WTC11 (cell line): Measurements from ENCODE around the gene UBE3C. TPM values are rescaled to one million over a fixed set of nuclear protein-coding genes. Genes with fewer than 3 reads are reported as not detected.
"Not testable (repeated sequence)": the region's sequence is repeated elsewhere in the genome, so short reads cannot be mapped to it uniquely, and the experiment has no call there.

Experiments
- ATAC-seq: fragments of 200-7000 bp; cut with Tn5 transposase; 2 replicates; pipeline ENCODE4 v1.10.0; 2021; ENCODE audit warnings: mild to moderate bottlenecking, moderate library complexity
- CTCF ChIA-PET: fragments of 300-600 bp; sonication (Branson Sonifier 250); formaldehyde crosslinking; loops from one replicate; lab custom pipeline; 2021; ENCODE audit warnings: antibody characterized with exemption; lab: Charles Lee
- POLR2A ChIA-PET: fragments of 350-600 bp; sonication (Branson Sonifier 250); formaldehyde crosslinking; loops from one replicate; lab custom pipeline; 2021; ENCODE audit warnings: antibody characterized with exemption; lab: Charles Lee
- DNase-seq: peaks from one replicate; pipeline ENCODE4 v3.0.0; 2021; ENCODE audit warnings: low spot score
- H3K27ac Mint-ChIP-seq: 2 replicates; pipeline ENCODE4 v1.8.0; 2021; ENCODE audit warnings: mixed read lengths
- H3K27me3 Mint-ChIP-seq: 2 replicates; pipeline ENCODE4 v1.8.0; 2021; ENCODE audit warnings: low read depth, mild to moderate bottlenecking, moderate library complexity, mixed read lengths
- H3K36me3 Mint-ChIP-seq: 2 replicates; pipeline ENCODE4 v1.8.0; 2021; ENCODE audit warnings: mixed read lengths
- H3K4me1 Mint-ChIP-seq: 2 replicates; pipeline ENCODE4 v1.8.0; 2022; ENCODE audit warnings: mixed read lengths
- H3K4me3 Mint-ChIP-seq: 2 replicates; pipeline ENCODE4 v1.8.0; 2021; ENCODE audit warnings: mild to moderate bottlenecking, moderate library complexity, mixed read lengths
- H3K9me3 Mint-ChIP-seq: 2 replicates; pipeline ENCODE4 v1.8.0; 2021; ENCODE audit warnings: mixed read lengths
- AFF4 ChIP-seq: sonication (generic); formaldehyde crosslinking; IDR thresholded peaks from 2 replicates; pipeline ENCODE4 v1.8.1; 2023; ENCODE audit warnings: mild to moderate bottlenecking, missing genetic modification reagents, borderline replicate concordance
- CREB1 ChIP-seq: sonication (generic); formaldehyde crosslinking; IDR thresholded peaks from 2 replicates; pipeline ENCODE4 v1.8.0; 2023; ENCODE audit warnings: mild to moderate bottlenecking, missing genetic modification reagents
- ELF4 ChIP-seq: sonication (generic); formaldehyde crosslinking; IDR thresholded peaks from 2 replicates; pipeline ENCODE4 v1.8.1; 2022; ENCODE audit warnings: low read depth, mild to moderate bottlenecking, moderate library complexity, missing genetic modification reagents
- ESRRA ChIP-seq: sonication (generic); formaldehyde crosslinking; IDR thresholded peaks from 2 replicates; pipeline ENCODE4 v1.8.1; 2022; ENCODE audit warnings: mild to moderate bottlenecking, missing genetic modification reagents, borderline replicate concordance
- GRHL2 ChIP-seq: fragments of 250-450 bp; sonication (Bioruptor Pico); IDR thresholded peaks from 2 replicates; pipeline ENCODE4 v1.8.0; 2022; ENCODE audit warnings: mild to moderate bottlenecking, moderate library complexity; ENCODE audit not compliant: insufficient replicate concordance, severe bottlenecking
- IRF2 ChIP-seq: sonication (generic); formaldehyde crosslinking; IDR thresholded peaks from 2 replicates; pipeline ENCODE4 v1.8.0; 2022; ENCODE audit warnings: low read depth, missing genetic modification reagents, borderline replicate concordance
- JAZF1 ChIP-seq: fragments of 250-450 bp; sonication (Bioruptor Pico); IDR thresholded peaks from 2 replicates; pipeline ENCODE4 v1.9.0; 2021; ENCODE audit warnings: moderate library complexity, mild to moderate bottlenecking, inconsistent platforms
- NR3C1 ChIP-seq: sonication (generic); formaldehyde crosslinking; conservative IDR thresholded peaks from 2 replicates; pipeline ENCODE4 v1.8.1; 2023; ENCODE audit warnings: low read depth, mild to moderate bottlenecking, missing genetic modification reagents
- PRDM15 ChIP-seq: sonication (generic); formaldehyde crosslinking; IDR thresholded peaks from 2 replicates; pipeline ENCODE4 v1.8.0; 2022; ENCODE audit warnings: missing genetic modification reagents
- PREB ChIP-seq: sonication (generic); formaldehyde crosslinking; IDR thresholded peaks from 2 replicates; pipeline ENCODE4 v1.8.1; 2022; ENCODE audit warnings: mild to moderate bottlenecking, missing genetic modification reagents, moderate library complexity, borderline replicate concordance
- PRRX2 ChIP-seq: fragments of 250-450 bp; sonication (Bioruptor Pico); IDR thresholded peaks from 2 replicates; pipeline ENCODE4 v1.8.0; 2021; ENCODE audit warnings: mild to moderate bottlenecking
- RELA ChIP-seq: sonication (generic); formaldehyde crosslinking; IDR thresholded peaks from 2 replicates; pipeline ENCODE4 v1.8.1; 2022; ENCODE audit warnings: missing genetic modification reagents, mild to moderate bottlenecking, borderline replicate concordance
- SP1 ChIP-seq: sonication (generic); formaldehyde crosslinking; conservative IDR thresholded peaks from 2 replicates; pipeline ENCODE4 v1.8.1; 2022; ENCODE audit warnings: missing genetic modification reagents
- USF1 ChIP-seq: sonication (generic); formaldehyde crosslinking; IDR thresholded peaks from 2 replicates; pipeline ENCODE4 v1.8.0; 2022; ENCODE audit warnings: mild to moderate bottlenecking, missing genetic modification reagents
- ZBTB21 ChIP-seq: sonication (generic); formaldehyde crosslinking; IDR thresholded peaks from 2 replicates; pipeline ENCODE4 v1.8.1; 2023; ENCODE audit warnings: mild to moderate bottlenecking, missing genetic modification reagents, borderline replicate concordance
- ZNF219 ChIP-seq: sonication (generic); formaldehyde crosslinking; IDR thresholded peaks from 2 replicates; pipeline ENCODE4 v1.8.0; 2023; ENCODE audit warnings: missing genetic modification reagents, mild to moderate bottlenecking, borderline replicate concordance
- ZNF396 ChIP-seq: fragments of 250-450 bp; sonication (Bioruptor Pico); IDR thresholded peaks from 2 replicates; pipeline ENCODE4 v1.8.0; 2021; ENCODE audit warnings: mild to moderate bottlenecking, moderate library complexity, borderline replicate concordance
- ZNF416 ChIP-seq: fragments of 250-450 bp; sonication (Bioruptor Pico); IDR thresholded peaks from 2 replicates; pipeline ENCODE4 v1.9.0; 2021; ENCODE audit warnings: mild to moderate bottlenecking, inconsistent platforms
- total RNA-seq: library from RNA; stranded (reverse); gene quantifications from 3 replicates; pipeline ENCODE4 v1.2.3, GENCODE V29; 2021
- TF ChIP-seq, protein P1 (sequence below): sonication (generic); formaldehyde crosslinking; IDR thresholded peaks from 2 replicates; pipeline ENCODE4 v1.8.1; 2023; ENCODE audit warnings: mild to moderate bottlenecking, missing genetic modification reagents, moderate library complexity

Gene UBE3C
- total RNA-seq, 1 experiment from 2014 or later: 59.7 TPM

GRCh38 chr7:157158400-157158799, 19.7 kb downstream of the UBE3C start:
- ATAC-seq: no peak

GRCh38 chr7:157159537-157159936, 20.8 kb downstream of the UBE3C start:
- DNase-seq, H3K9me3 Mint-ChIP-seq, POLR2A ChIA-PET, ATAC-seq, H3K4me3 Mint-ChIP-seq, H3K27me3 Mint-ChIP-seq, CTCF ChIA-PET: not testable (repeated sequence)
- Mint-ChIP-seq H3K27ac (0 out of 2 replicates have a peak overlapping the region, but pooled peaks have one; percentile 17), H3K36me3 (peaks cover 16% of the 10 kb centered on the region), H3K4me1 (peaks cover 28% of the 10 kb centered on the region)

More at GRCh38 chr7:157158400-157158799, 19.7 kb downstream of the UBE3C start:
- H3K4me3 Mint-ChIP-seq: no peak overlapping the region
- DNase-seq: no peak
- CTCF ChIA-PET: no interaction called here
- POLR2A ChIA-PET: no interaction called here
- H3K9me3 Mint-ChIP-seq: no peaks in the 10 kb centered on the region
- H3K36me3 Mint-ChIP-seq: peaks cover 7% of the 10 kb centered on the region
- peaks cover 37% of the 10 kb centered on the region for H3K4me1 Mint-ChIP-seq
- H3K27me3 Mint-ChIP-seq: no peaks in the 10 kb centered on the region
- TF ChIP-seq ZBTB21 (CRISPR knock-in tag): no peak
- TF ChIP-seq SP1 (CRISPR knock-in tag): no peak
- TF ChIP-seq PRRX2 (CRISPR knock-in tag): no peak
- TF ChIP-seq PREB: no peak
- no peak for TF ChIP-seq IRF2
- TF ChIP-seq ZNF219 (CRISPR knock-in tag): no peak
- no peak for TF ChIP-seq JAZF1 (CRISPR knock-in tag)
- TF ChIP-seq ELF4 (CRISPR knock-in tag): no peak
- TF ChIP-seq, protein P1, sequence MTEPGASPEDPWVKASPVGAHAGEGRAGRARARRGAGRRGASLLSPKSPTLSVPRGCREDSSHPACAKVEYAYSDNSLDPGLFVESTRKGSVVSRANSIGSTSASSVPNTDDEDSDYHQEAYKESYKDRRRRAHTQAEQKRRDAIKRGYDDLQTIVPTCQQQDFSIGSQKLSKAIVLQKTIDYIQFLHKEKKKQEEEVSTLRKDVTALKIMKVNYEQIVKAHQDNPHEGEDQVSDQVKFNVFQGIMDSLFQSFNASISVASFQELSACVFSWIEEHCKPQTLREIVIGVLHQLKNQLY (CRISPR knock-in tag): no peak
- peak overlapping the region; percentile 71; the same call in 1 of the 2 replicates for H3K27ac Mint-ChIP-seq

DNA sequence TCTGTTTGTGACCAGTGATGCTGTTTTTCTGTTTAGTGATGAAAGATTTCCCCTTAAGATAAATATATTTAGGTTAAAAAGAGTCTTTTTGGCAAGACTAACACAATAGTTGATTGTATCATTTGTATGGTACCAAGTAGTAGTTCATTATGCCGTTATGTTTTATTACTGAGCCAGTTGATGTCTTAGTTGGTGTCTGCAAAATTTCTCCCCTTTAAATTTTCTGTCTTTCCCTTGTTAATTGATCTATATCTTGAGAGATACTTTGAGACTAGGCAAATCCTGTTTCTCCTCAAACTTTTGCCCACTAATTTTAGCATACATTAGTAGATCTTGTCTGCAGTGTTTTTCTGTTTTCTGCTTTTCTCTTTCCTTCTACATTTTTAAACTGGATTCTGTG, 21.7 kb downstream of the UBE3C start:
- Mint-ChIP-seq H3K9me3 (no peaks in the 10 kb centered on the region), H3K4me3 (no peak overlapping the region), H3K27ac (0 out of 2 replicates have a peak overlapping the region, but pooled peaks have one; percentile 0), H3K36me3 (peaks cover 23% of the 10 kb centered on the region), H3K4me1 (peaks cover 25% of the 10 kb centered on the region), H3K27me3 (no peaks in the 10 kb centered on the region)
- no peak for ATAC-seq
- CTCF ChIA-PET: interaction anchor here (0.9 kb wide), 1 partner anchor 407 kb away, joined by 3 read pairs; no protein-coding TSS in a partner anchor
- POLR2A ChIA-PET: no interaction called here
- no peak for DNase-seq
- TF ChIP-seq USF1 (CRISPR knock-in tag) (no peak), PRRX2 (CRISPR knock-in tag) (no peak), CREB1 (CRISPR knock-in tag) (no peak), ZNF416 (no peak)

- DNase-seq (no peak), ATAC-seq (no peak)
- Mint-ChIP-seq H3K27ac (no peak overlapping the region), H3K36me3 (peaks cover 62% of the 10 kb centered on the region), H3K4me1 (no peaks in the 10 kb centered on the region), H3K27me3 (no peaks in the 10 kb centered on the region), H3K4me3 (no peak overlapping the region), H3K9me3 (no peaks in the 10 kb centered on the region)
- ChIA-PET POLR2A (interaction anchor here (0.7 kb wide), 1 partner anchor 68 kb away, joined by 5 read pairs; no protein-coding TSS in a partner anchor), CTCF (no interaction called here)
- TF ChIP-seq ESRRA (CRISPR knock-in tag) (no peak), ZNF416 (no peak), AFF4 (CRISPR knock-in tag) (no peak), ZNF396 (no peak), PRDM15 (CRISPR knock-in tag) (no peak), ZNF219 (CRISPR knock-in tag) (no peak), GRHL2 (CRISPR knock-in tag) (no peak), NR3C1 (CRISPR knock-in tag) (no peak), RELA (no peak)
Observed at GRCh38 chr7:157165987-157166386, 27.3 kb downstream of the UBE3C start.
